LNCaP clone FGC (cell line): ENCODE data around the gene SLC49A4.

Experiments
- DNase-seq: peaks from one replicate; pipeline ENCODE4 v3.0.0-alpha.2; 2011; ENCODE audit warnings: low read depth
- H3K4me3 ChIP-seq: 2 replicates; pipeline ENCODE4 v1.5.1; 2011; ENCODE audit warnings: mild to moderate bottlenecking, low read depth, low read length, control low read depth
- CTCF ChIP-seq: IDR thresholded peaks from 2 replicates; pipeline ENCODE4 v1.5.1; 2012; ENCODE audit warnings: mild to moderate bottlenecking; ENCODE audit not compliant: control insufficient read depth, insufficient read depth; ENCODE audit errors: extremely low read depth

SLC49A4 gene

GRCh38 chr3:122873741-122874515 lies 79.1 kb downstream of the SLC49A4 start:
- DNase-seq: no peak
- H3K4me3 ChIP-seq: no peak overlapping the region
- TF ChIP-seq CTCF: no peak

- no peak overlapping the region for H3K4me3 ChIP-seq
- no peak for TF ChIP-seq CTCF
- no peak for DNase-seq
Observed at GRCh38 chr3:122875547-122876127, 80.8 kb downstream of the SLC49A4 start.

GRCh38 chr3:122880173-122880572 lies 85.3 kb downstream of the SLC49A4 start:
- no peak overlapping the region for H3K4me3 ChIP-seq
- TF ChIP-seq CTCF: no peak
- no peak for DNase-seq

GRCh38 chr3:122880624-122881023 lies 85.8 kb downstream of the SLC49A4 start:
- H3K4me3 ChIP-seq: no peak overlapping the region
- TF ChIP-seq CTCF: no peak
- no peak for DNase-seq

- no peak for DNase-seq
Observed at GRCh38 chr3:122882361-122882947, 87.6 kb downstream of the SLC49A4 start.

GRCh38 chr3:122886251-122886650 lies 91.4 kb downstream of the SLC49A4 start:
- DNase-seq: no peak
- H3K4me3 ChIP-seq: no peak overlapping the region
- TF ChIP-seq CTCF: no peak

More at GRCh38 chr3:122882361-122882947, 87.6 kb downstream of the SLC49A4 start:
- TF ChIP-seq CTCF: no peak
- no peak overlapping the region for H3K4me3 ChIP-seq
